Fibroblast of mammary gland (primary cell): Measurements from ENCODE around the gene LENG1.
A peak's percentile ranks its signal among the peaks of the same experiment; 100 is the strongest.

Experiments used
- DNase-seq: peaks from one replicate; pipeline ENCODE4 v3.0.0-alpha.2; 2010; ENCODE audit warnings: low read depth
- H3K4me3 ChIP-seq: 2 replicates; pipeline ENCODE4 v1.5.1; 2011; ENCODE audit warnings: low read depth, mild to moderate bottlenecking, low read length, moderate library complexity; ENCODE audit not compliant: control insufficient read depth
- TF ChIP-seq, protein P1 (sequence below): conservative IDR thresholded peaks from 2 replicates; pipeline ENCODE4 v1.5.1; 2011; ENCODE audit warnings: low read depth, low read length, inconsistent platforms; ENCODE audit not compliant: control insufficient read depth, insufficient read depth

Gene LENG1

DNA sequence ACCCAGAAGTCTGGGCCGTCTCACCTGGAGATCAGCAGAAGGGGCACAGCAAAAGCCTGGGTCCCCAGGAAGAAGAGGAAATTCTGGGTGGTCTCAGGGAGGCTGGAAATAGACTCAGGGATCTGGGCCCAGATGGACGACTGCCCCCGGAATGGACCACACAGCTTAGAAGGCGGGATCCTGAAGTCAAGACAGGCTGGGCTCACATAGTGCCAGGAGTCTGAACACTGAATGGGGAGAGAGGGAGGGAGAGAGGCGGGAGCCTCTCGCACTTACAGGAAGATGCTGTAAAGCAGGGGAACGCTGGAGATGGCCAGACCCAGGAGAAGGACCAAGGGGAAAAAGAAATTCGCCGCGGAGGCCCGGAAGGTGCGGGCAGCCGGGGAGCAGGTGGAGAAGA lies 1.3 kb upstream of the LENG1 start:
- TF ChIP-seq, protein P1, sequence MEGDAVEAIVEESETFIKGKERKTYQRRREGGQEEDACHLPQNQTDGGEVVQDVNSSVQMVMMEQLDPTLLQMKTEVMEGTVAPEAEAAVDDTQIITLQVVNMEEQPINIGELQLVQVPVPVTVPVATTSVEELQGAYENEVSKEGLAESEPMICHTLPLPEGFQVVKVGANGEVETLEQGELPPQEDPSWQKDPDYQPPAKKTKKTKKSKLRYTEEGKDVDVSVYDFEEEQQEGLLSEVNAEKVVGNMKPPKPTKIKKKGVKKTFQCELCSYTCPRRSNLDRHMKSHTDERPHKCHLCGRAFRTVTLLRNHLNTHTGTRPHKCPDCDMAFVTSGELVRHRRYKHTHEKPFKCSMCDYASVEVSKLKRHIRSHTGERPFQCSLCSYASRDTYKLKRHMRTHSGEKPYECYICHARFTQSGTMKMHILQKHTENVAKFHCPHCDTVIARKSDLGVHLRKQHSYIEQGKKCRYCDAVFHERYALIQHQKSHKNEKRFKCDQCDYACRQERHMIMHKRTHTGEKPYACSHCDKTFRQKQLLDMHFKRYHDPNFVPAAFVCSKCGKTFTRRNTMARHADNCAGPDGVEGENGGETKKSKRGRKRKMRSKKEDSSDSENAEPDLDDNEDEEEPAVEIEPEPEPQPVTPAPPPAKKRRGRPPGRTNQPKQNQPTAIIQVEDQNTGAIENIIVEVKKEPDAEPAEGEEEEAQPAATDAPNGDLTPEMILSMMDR: no peak
- no peak for DNase-seq
- H3K4me3 ChIP-seq: peak overlapping the region; percentile 63

DNA sequence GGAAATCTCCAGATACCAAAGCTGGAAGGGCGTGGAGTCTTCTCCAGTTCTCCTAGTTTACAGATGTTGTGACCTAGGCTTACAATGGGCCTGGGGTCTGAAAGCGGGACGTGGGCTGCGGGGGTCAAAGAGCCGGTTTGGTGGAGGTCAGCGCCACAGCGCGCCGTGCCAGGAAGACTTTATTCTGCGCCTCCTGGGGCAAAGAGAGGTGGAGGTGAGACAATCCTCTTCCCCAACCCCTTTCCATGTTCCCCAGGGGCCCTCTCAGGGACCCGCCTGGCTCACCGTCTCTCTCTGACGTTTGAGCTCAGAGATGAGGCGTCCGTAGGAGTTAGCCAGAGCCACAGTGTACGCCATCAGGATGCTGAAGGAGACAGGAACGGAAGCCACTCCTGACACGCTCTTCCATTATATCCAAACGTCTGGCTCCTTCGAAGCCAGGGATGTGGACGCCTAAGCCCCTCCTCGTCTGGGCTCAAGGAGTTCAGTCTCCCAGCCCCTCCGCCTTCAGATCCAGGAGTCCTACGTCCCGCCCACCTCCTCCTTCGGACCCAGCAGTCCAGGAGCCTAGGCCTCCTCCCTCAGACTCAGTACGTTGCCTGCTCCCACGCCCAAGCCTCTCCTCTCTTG lies 776 bp upstream of the LENG1 start:
- TF ChIP-seq, protein P1: no peak
- peak; percentile 43 for DNase-seq
- peak overlapping the region; percentile 63 for H3K4me3 ChIP-seq

DNA sequence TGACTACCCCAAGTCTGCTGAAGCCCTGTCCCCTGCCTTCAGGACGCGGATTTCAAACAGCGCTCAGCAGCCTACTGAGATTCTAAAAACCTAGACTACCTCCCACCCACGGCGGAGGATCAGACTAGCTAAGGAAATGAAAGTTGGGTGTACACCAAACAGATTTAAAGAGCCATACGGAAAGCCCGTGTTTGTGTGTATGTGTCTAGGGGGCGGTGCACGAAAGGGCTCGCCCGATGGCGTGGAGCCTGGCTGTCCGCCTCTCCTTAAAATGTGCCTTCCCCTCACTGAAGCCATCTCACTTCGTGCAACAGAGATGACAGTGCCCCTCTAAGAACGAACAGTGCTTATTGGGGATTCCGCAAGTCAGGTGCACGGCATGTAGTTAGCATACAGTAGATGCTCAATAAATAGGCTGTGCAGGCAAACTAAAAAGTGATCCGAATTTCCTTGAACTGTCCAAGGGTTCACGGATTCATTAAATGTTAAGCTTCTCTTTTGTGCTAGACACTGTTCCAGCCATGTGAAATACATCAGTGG lies 639 bp downstream of the LENG1 start:
- peak overlapping the region; percentile 80 for H3K4me3 ChIP-seq
- TF ChIP-seq, protein P1: no peak
- peak; percentile 47 for DNase-seq

DNA sequence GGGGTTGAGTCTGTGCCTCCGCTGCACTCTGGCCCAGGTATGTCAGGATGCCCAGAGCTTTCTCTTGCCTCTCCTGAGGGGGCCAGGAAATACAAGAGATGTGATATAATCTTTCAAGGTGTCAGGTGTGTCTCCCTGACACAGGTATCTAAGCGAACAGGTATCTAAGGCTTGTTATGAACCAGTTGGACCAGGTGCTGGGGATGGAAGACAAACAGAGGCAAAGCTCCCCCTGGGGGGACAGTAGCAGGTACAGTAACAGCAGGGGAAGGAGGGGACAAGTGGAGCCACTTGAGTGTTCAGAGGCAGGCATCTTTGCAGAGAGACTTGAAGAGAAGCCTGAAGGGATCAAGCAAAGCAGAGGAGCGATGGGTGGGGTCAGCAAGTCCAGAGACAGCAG lies 2.6 kb downstream of the LENG1 start:
- TF ChIP-seq, protein P1: no peak
- no peak overlapping the region for H3K4me3 ChIP-seq
- no peak for DNase-seq

DNA sequence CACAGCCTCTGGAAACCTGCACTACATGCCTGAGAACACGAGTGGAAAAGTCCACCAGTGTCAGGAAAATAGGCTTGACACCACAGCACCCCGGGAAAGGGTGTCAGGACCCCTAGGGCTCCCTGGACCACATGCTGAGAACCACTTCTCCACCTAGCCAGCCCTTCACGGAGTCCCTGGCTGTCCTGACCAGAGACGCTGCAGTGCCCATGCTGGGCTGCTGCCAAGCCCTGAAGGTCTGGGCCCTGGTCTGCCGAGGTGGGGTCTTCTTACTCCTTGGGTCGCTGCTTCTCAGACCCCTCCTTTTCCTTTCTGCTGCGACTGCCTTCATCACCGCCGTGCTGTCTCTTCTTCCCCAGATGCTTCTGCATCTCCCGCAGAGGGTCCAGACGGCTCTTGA lies 3.0 kb downstream of the LENG1 start:
- H3K4me3 ChIP-seq: no peak overlapping the region
- TF ChIP-seq, protein P1: no peak
- DNase-seq: no peak

DNA sequence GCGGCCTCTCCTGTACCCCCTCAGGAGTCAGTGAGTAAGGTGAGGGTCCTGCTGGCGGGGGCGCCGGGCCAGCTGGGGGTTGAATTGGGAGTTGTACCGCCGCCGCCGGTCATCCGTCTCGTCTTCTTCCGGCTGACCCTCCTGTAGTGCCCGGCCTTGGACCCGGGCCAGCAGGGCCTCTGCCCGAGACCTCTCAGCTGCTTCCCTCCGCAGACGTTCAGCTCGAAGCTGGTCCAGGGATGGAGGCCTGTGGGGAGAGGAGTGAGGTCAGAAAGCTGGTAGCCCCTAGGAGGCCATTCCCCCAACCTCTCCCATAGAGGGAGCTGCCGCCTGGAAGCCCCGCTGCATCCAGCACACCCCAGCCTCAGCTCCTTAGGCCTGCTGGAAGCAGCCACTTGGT lies 3.8 kb downstream of the LENG1 start:
- TF ChIP-seq, protein P1: no peak
- DNase-seq: no peak
- H3K4me3 ChIP-seq: no peak overlapping the region
